ENCODE measurements around the gene RNF103. TPM values are rescaled to one million over a fixed set of nuclear protein-coding genes. Genes with fewer than 3 reads are reported as not detected.

The RNF103 gene
- total and polyA plus RNA-seq, 2 donors (not counting 3 experiments of a cell fraction or from before 2014, with no cell fraction given): 15.6 to 24.2 TPM

DNA sequence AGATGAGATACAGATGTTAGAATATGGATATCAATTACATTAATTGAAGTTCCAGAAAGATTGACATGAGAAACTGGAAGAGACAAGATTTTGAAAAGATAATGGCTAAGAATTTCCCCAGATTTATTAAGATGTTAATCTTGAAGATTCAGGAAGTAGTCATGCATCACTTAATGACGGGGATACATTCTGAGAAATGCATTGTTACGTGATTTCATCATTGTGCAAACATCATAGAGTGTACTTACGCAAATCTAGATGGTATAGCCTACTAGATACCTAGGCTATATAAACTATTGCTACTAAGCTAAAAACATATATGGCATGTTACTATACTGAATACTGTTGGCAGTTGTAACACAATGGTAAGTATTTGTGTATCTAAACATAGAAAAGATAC is 53.6 kb downstream of the RNF103 start:
- H3K36me3 ChIP-seq (ENCODE audit: control insufficient read depth in 2 of 2, extremely low read depth in 1 of 2, insufficient read depth in 2 of 2, low read length in 2 of 2): no peaks in the 10 kb centered on the region
- no peaks in the 10 kb centered on the region for H3K4me1 ChIP-seq (ENCODE audit: control insufficient read depth, extremely low read depth, insufficient read depth, low read length)
- H3K4me3 ChIP-seq (replicated peaks in 1 of 3; ENCODE audit: insufficient read depth in 1 of 3, low read depth in 1 of 3, low read length in 3 of 3): no peak overlapping the region
- no peaks in the 10 kb centered on the region for H4K20me1 ChIP-seq (replicated peaks; ENCODE audit: control insufficient read depth, extremely low read depth, insufficient read depth, low read length)
- BruUV-seq (replicated peaks): no TSS peak
- FAIRE-seq (no peak), DNase-seq (ENCODE audit: low read depth, low spot score) (no peak)
- ChIA-PET POLR2A (no interaction called here), CTCF (no interaction called here)
- H3K27ac ChIP-seq (ENCODE audit: insufficient read depth, low read depth, low read length): no peak overlapping the region
- no peaks in the 10 kb centered on the region for H3K27me3 ChIP-seq (ENCODE audit: control insufficient read depth in 2 of 2, insufficient read depth in 2 of 2, low read length in 2 of 2)
- intact Hi-C loops (cut with micrococcal nuclease) (no loop called here), dilution Hi-C loops (cut with MboI; ENCODE audit: extremely low pct_ligation_motif_present, low sequenced_read_pairs) (no loop called here)
- H3K79me2 ChIP-seq (ENCODE audit: control insufficient read depth, insufficient read depth, low read length): no peaks in the 10 kb centered on the region
- TF ChIP-seq POLR2AphosphoS5 (IDR thresholded peaks at IDR 0.05; ENCODE audit: insufficient read depth, low read depth, low read length): no peak
- TF ChIP-seq FOS (IDR thresholded peaks at IDR 0.05; ENCODE audit: borderline replicate concordance, insufficient read depth, low read length): no peak
- H3K9ac ChIP-seq (replicated peaks; ENCODE audit: extremely low read depth, insufficient read depth, low read length): no peak overlapping the region
- no peaks in the 10 kb centered on the region for H3K9me3 ChIP-seq (replicated peaks; ENCODE audit: control insufficient read depth, insufficient read depth, low read length)
- no peaks in the 10 kb centered on the region for H3K9me1 ChIP-seq (replicated peaks; ENCODE audit: control insufficient read depth, extremely low read depth, insufficient read depth, low read length)
- H2AFZ ChIP-seq (ENCODE audit: low read depth, low read length): no peak overlapping the region
- H3K4me2 ChIP-seq (ENCODE audit: insufficient read depth, low read length): no peak overlapping the region

DNA sequence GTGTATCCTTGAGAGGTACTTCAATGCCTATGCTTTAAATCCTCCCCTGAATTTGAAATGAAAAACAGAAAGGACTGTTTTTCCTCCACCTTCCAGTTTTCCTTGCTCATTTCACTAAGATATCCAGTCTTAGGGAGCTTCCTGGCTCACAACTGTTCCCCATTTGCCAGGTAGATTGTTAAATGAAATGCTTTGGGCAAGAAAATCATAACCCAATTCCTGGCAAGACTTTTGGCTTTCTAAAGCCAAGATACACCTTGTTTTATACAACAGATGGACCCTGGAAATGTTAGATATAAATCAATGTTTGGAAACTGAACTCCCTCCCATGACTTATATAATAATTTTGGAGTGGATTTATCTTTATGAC is 56.9 kb downstream of the RNF103 start:
- no peak overlapping the region for H3K9ac ChIP-seq (replicated peaks; ENCODE audit: extremely low read depth, insufficient read depth, low read length)
- DNase-seq (ENCODE audit: low read depth, low spot score) (no peak), FAIRE-seq (no peak)
- CTCF ChIA-PET: no interaction called here
- TF ChIP-seq GATA2 (IDR thresholded peaks at IDR 0.05; ENCODE audit: insufficient read depth, insufficient read length, low read depth, low read length) (no peak), MYC (IDR thresholded peaks at IDR 0.05; ENCODE audit: low read depth, low read length) (no peak), EZH2 (IDR thresholded peaks at IDR 0.05; ENCODE audit: borderline replicate concordance, low read depth, low read length, severe bottlenecking) (no peak), JUN (IDR thresholded peaks at IDR 0.05; ENCODE audit: borderline replicate concordance, insufficient read depth, insufficient read length, low read depth) (no peak), POLR2AphosphoS5 (IDR thresholded peaks at IDR 0.05; ENCODE audit: insufficient read depth, low read depth, low read length) (no peak), FOS (IDR thresholded peaks at IDR 0.05; ENCODE audit: borderline replicate concordance, insufficient read depth, low read length) (no peak), POLR2A (IDR thresholded peaks at IDR 0.05; ENCODE audit: low read depth, low read length) (no peak)
- TF ChIP-seq, protein P1, sequence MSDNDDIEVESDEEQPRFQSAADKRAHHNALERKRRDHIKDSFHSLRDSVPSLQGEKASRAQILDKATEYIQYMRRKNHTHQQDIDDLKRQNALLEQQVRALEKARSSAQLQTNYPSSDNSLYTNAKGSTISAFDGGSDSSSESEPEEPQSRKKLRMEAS (IDR thresholded peaks at IDR 0.05; ENCODE audit: insufficient read depth, insufficient read length): no peak
- TF ChIP-seq, protein P2, sequence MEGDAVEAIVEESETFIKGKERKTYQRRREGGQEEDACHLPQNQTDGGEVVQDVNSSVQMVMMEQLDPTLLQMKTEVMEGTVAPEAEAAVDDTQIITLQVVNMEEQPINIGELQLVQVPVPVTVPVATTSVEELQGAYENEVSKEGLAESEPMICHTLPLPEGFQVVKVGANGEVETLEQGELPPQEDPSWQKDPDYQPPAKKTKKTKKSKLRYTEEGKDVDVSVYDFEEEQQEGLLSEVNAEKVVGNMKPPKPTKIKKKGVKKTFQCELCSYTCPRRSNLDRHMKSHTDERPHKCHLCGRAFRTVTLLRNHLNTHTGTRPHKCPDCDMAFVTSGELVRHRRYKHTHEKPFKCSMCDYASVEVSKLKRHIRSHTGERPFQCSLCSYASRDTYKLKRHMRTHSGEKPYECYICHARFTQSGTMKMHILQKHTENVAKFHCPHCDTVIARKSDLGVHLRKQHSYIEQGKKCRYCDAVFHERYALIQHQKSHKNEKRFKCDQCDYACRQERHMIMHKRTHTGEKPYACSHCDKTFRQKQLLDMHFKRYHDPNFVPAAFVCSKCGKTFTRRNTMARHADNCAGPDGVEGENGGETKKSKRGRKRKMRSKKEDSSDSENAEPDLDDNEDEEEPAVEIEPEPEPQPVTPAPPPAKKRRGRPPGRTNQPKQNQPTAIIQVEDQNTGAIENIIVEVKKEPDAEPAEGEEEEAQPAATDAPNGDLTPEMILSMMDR (IDR thresholded peaks at IDR 0.05; ENCODE audit: extremely low read depth in 1 of 2, insufficient read depth in 1 of 2, low read depth in 1 of 2, low read length in 2 of 2): no peak
- no peaks in the 10 kb centered on the region for H3K9me1 ChIP-seq (replicated peaks; ENCODE audit: control insufficient read depth, extremely low read depth, insufficient read depth, low read length)
- intact Hi-C loops (cut with micrococcal nuclease): no loop called here
- no peaks in the 10 kb centered on the region for H4K20me1 ChIP-seq (replicated peaks; ENCODE audit: control insufficient read depth, extremely low read depth, insufficient read depth, low read length)
- H3K9me3 ChIP-seq (replicated peaks; ENCODE audit: control insufficient read depth, insufficient read depth, low read length): no peaks in the 10 kb centered on the region
- dilution Hi-C loops (cut with MboI; ENCODE audit: extremely low pct_ligation_motif_present, low sequenced_read_pairs): no loop called here
- POLR2A ChIA-PET: no interaction called here
- H3K79me2 ChIP-seq (ENCODE audit: control insufficient read depth, insufficient read depth, low read length): peaks cover 9% of the 10 kb centered on the region
- H3K4me3 ChIP-seq (replicated peaks in 1 of 3; ENCODE audit: insufficient read depth in 1 of 3, low read depth in 1 of 3, low read length in 3 of 3): no peak overlapping the region
- BruUV-seq (replicated peaks): no TSS peak
- H3K4me1 ChIP-seq (ENCODE audit: control insufficient read depth, extremely low read depth, insufficient read depth, low read length): peaks cover 6% of the 10 kb centered on the region
- H3K36me3 ChIP-seq (ENCODE audit: control insufficient read depth in 2 of 2, extremely low read depth in 1 of 2, insufficient read depth in 2 of 2, low read length in 2 of 2): no peaks in the 10 kb centered on the region
- H3K4me2 ChIP-seq (ENCODE audit: insufficient read depth, low read length): no peak overlapping the region
- H3K27ac ChIP-seq (ENCODE audit: insufficient read depth, low read depth, low read length): no peak overlapping the region
- no peak overlapping the region for H2AFZ ChIP-seq (ENCODE audit: low read depth, low read length)
- H3K27me3 ChIP-seq (ENCODE audit: control insufficient read depth in 2 of 2, insufficient read depth in 2 of 2, low read length in 2 of 2): no peaks in the 10 kb centered on the region

Measured in endothelial cell of umbilical vein (primary cell).